Activated naive CD8-positive, alpha-beta T cell (primary cell): ENCODE data around the gene TSHR.
"Not testable (repeated sequence)": the region's sequence is repeated elsewhere in the genome, so short reads cannot be mapped to it uniquely, and the experiment has no call there.

Experiments
- H3K27ac Mint-ChIP-seq: one replicate; pipeline ENCODE4 v1.8.0; 2021; ENCODE audit warnings: mixed read lengths
- H3K27me3 Mint-ChIP-seq: one replicate; pipeline ENCODE4 v1.8.0; 2021; ENCODE audit warnings: mixed read lengths
- H3K36me3 Mint-ChIP-seq: one replicate; pipeline ENCODE4 v1.8.0; 2021; ENCODE audit warnings: mixed read lengths
- H3K4me1 Mint-ChIP-seq: one replicate; pipeline ENCODE4 v1.8.0; 2021; ENCODE audit warnings: low read depth, mixed read lengths
- H3K4me3 Mint-ChIP-seq: one replicate; pipeline ENCODE4 v1.8.0; 2021; ENCODE audit warnings: mild to moderate bottlenecking, mixed read lengths
- H3K9me3 Mint-ChIP-seq: one replicate; pipeline ENCODE4 v1.8.0; 2021; ENCODE audit warnings: low read depth, mixed read lengths

TSHR gene

DNA sequence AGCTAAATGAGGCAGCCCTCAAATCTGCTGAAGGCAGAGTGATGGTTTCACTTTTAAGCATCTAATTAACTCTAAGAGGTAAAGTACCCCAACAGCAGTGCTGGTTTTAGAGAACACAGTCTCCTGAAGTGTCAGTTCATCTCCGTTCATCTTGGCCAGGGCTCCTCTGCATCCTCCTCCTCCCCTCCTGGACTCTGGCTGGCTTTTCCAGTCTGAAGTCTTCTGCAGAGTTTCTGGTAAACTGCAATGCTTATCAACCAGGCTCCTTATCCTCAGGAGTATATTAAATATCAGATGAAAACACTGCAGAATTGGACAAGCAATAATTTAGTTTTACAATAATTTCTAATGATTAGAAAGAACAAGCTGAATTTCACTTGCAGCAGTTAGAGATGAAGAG lies 150.0 kb downstream of the TSHR start:
- H3K4me1 Mint-ChIP-seq = no peaks in the 10 kb centered on the region
- H3K36me3 Mint-ChIP-seq = no peaks in the 10 kb centered on the region
- H3K4me3 Mint-ChIP-seq = no peak overlapping the region
- H3K9me3 Mint-ChIP-seq = no peaks in the 10 kb centered on the region
- H3K27ac Mint-ChIP-seq = no peak overlapping the region
- no peaks in the 10 kb centered on the region for H3K27me3 Mint-ChIP-seq

DNA sequence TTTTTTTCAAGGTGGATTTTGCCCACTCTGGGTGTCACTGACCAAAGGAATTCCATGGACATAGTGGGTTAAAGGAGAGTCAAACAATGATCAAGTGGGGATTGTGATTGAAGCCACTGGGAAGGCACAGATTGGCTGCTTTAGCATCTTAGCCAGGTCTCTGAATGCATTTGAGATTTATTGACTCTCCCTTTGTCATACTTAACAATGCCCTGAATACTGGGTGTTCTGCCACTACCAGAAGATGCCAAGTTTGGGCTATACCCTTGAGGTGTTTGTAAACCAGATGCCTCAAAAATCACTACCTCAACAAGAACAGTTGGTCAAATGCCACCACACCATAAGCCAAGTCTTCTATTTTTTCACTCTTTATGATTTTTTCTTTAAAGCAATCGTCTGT lies 150.5 kb downstream of the TSHR start:
- Mint-ChIP-seq H3K9me3 (no peaks in the 10 kb centered on the region), H3K4me3 (no peak overlapping the region), H3K27me3 (no peaks in the 10 kb centered on the region), H3K36me3 (no peaks in the 10 kb centered on the region), H3K27ac (no peak overlapping the region), H3K4me1 (no peaks in the 10 kb centered on the region)

DNA sequence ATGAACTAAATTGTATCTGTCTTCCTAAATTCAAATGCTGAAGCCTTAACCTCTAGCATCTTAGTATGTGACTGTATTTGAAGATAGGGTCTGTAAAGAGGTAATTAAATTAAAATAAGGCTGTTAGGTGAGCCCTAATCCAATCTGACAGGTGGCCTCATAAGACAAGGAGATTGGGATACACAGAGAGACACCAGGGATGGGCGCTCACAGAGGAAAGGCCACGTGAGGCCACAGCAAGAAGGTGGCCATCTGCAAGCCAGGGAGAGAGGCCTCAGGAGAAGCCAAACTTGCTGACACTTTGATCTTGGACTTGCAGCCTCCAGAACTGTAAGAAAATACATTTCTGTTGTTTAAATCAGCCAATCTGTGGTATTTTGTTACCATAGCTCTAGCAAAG lies 154.8 kb downstream of the TSHR start:
- Mint-ChIP-seq H3K27me3 (no peaks in the 10 kb centered on the region), H3K4me3 (no peak overlapping the region), H3K9me3 (no peaks in the 10 kb centered on the region), H3K27ac (no peak overlapping the region), H3K36me3 (no peaks in the 10 kb centered on the region), H3K4me1 (no peaks in the 10 kb centered on the region)

DNA sequence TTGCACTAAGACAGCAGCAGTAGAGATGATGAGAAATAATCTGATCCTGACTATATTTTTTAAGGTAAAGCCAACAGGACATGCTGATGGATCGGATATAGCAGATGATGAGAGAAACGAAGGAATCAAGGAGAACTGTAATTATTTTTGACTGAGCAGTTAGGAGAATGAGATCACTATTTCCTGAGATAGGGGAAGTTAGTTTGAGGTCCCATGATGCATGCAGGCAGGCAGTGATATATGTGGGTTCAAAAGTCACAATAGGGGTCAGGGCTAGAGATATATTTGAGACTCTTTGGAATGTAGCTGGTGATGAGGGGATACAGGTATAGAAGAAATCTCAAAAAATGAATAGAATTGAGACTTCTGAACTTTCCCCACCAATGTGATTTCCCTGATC lies 157.8 kb downstream of the TSHR start:
- Mint-ChIP-seq H3K4me1 (no peaks in the 10 kb centered on the region), H3K27me3 (no peaks in the 10 kb centered on the region), H3K27ac (no peak overlapping the region), H3K9me3 (no peaks in the 10 kb centered on the region), H3K4me3 (no peak overlapping the region), H3K36me3 (no peaks in the 10 kb centered on the region)

DNA sequence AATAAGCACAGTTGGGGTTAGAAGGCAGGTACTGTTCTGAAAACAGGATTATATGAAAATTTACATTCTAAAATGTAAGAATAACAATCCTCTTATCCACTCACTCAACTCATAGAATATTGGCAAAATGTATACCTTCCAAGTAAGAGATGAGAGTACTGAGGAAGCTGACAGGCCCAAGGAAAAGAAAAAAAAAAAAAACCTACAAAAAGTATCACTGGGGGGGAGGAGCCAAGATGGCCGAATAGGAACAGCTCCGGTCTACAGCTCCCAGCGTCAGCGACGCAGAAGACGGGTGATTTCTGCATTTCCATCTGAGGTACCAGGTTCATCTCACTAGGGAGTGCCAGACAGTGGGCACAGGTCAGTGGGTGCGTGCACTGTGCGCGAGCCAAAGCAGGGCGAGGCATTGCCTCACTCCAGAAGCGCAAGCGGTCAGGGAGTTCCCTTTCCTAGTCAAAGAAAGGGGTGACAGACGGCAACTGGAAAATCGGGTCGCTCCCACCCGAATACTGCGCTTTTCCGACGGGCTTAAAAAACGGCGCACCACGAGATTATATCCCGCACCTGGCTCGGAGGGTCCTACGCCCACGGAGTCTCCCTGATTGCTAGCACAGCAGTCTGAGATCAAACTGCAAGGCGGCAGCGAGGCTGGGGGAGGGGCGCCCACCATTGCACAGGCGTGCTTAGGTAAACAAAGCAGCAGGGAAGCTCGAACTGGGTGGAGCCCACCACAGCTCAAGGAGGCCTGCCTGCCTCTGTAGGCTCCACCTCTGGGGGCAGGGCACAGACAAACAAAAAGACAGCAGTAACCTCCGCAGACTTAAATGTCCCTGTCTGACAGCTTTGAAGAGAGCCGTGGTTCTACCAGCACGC lies 158.8 kb downstream of the TSHR start:
- H3K36me3 Mint-ChIP-seq, H3K4me3 Mint-ChIP-seq, H3K9me3 Mint-ChIP-seq, H3K4me1 Mint-ChIP-seq, H3K27ac Mint-ChIP-seq, H3K27me3 Mint-ChIP-seq: not testable (repeated sequence)

DNA sequence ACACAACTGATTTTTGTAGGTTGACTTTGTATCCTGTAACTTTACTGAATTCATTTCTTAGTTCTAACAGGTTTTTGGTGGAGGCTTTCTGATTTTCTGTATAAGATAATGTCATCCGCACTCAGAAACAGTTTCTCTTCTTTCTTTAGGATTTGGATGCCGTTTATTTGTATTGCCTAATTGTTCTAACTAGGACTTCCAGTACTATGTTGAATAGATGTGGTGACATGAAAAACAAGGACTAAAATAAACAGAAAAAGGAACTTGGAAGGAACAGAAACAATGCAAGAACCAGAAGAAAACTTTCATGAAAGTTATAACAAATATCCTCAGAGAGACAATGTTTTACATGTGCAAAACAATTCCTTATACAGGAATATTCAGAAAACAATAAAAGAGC lies 165.1 kb downstream of the TSHR start:
- H3K4me1 Mint-ChIP-seq = no peaks in the 10 kb centered on the region
- H3K27me3 Mint-ChIP-seq = no peaks in the 10 kb centered on the region
- peaks cover 5% of the 10 kb centered on the region for H3K36me3 Mint-ChIP-seq
- H3K4me3 Mint-ChIP-seq = no peak overlapping the region
- H3K9me3 Mint-ChIP-seq = no peaks in the 10 kb centered on the region
- no peak overlapping the region for H3K27ac Mint-ChIP-seq

DNA sequence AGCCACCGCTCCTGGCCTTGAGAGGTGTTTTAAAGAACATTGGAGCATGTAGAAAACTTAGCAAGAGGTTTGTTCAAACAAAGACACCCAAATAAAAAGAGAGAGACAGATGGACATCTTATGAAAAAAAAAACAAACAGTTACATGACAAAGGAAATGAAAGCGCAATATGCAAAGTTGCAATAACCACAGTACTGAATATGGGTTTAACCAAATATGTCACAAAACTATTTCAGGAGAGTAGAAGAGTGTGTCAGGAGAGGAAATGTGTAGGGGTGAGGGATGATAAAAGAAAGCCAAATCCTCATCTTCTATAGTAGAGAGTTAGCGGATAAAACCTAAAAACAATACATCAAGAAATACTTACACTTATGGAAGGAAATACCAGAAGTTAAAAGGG lies 166.9 kb downstream of the TSHR start:
- no peak overlapping the region for H3K4me3 Mint-ChIP-seq
- no peak overlapping the region for H3K27ac Mint-ChIP-seq
- H3K36me3 Mint-ChIP-seq = peaks cover 5% of the 10 kb centered on the region
- H3K4me1 Mint-ChIP-seq = no peaks in the 10 kb centered on the region
- no peaks in the 10 kb centered on the region for H3K27me3 Mint-ChIP-seq
- H3K9me3 Mint-ChIP-seq = no peaks in the 10 kb centered on the region

DNA sequence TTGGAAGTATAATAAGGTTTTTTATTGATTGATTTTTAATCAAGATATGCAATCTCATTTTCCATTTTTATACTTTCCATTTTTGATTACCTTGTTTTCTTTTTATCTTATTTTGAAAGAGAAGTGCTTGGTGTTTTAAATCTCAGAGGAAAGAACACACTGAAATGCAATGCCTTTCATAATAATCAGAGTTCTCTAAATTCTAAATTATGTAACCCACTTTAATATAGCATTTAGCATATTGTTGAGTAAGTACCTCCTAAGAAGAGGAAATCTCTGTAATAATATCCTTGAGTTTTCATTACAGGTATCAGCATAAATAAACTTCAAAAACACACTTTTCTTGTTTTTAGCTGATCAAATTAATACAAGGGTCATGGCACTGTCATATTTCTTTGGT lies 168.4 kb downstream of the TSHR start:
- Mint-ChIP-seq H3K9me3 (no peaks in the 10 kb centered on the region), H3K27me3 (no peaks in the 10 kb centered on the region), H3K27ac (no peak overlapping the region), H3K4me1 (no peaks in the 10 kb centered on the region), H3K36me3 (peaks cover 3% of the 10 kb centered on the region), H3K4me3 (no peak overlapping the region)

DNA sequence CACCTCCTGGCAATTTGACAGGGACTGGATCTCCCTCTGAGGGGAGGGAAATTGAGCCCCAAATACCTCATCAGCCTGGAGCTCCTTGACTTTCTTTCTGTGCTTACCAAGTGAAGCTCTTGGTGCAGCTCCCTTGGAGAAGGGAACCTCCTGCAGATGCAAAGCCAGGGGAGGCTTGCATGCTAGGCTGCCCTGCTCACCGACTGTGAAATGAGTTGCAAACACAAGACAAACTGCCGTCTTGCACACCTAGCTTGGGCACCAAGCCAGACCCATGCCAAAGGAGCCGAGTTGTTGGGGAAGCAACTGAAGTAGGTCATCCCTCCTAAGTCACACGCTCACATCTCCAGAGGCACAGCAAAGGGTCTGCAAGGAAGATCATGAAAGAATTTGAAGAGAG lies 170.1 kb downstream of the TSHR start:
- H3K9me3 Mint-ChIP-seq = no peaks in the 10 kb centered on the region
- no peaks in the 10 kb centered on the region for H3K27me3 Mint-ChIP-seq
- H3K4me3 Mint-ChIP-seq = no peak overlapping the region
- no peaks in the 10 kb centered on the region for H3K4me1 Mint-ChIP-seq
- H3K36me3 Mint-ChIP-seq = peaks cover 3% of the 10 kb centered on the region
- H3K27ac Mint-ChIP-seq = no peak overlapping the region

DNA sequence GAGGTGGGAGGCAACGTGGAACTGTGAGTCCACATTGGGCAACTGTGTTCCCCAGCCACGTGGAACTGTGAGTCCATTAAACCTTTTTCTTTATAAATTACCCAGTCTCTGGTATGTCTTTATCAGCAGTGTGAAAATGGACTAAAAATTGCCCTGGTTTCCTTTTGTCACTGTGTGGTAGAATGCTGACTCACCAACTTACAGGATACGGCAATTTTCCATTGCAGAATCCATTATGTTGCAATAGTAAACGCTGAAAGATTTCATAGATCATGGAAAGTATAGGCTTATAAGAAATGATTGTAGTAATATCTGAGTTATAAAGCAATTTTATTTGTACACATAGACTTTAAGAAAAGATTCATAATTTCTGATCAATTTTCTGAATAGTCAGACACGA lies 172.4 kb downstream of the TSHR start:
- Mint-ChIP-seq H3K9me3 (no peaks in the 10 kb centered on the region), H3K27ac (no peak overlapping the region), H3K36me3 (no peaks in the 10 kb centered on the region), H3K27me3 (no peaks in the 10 kb centered on the region), H3K4me1 (no peaks in the 10 kb centered on the region), H3K4me3 (no peak overlapping the region)

DNA sequence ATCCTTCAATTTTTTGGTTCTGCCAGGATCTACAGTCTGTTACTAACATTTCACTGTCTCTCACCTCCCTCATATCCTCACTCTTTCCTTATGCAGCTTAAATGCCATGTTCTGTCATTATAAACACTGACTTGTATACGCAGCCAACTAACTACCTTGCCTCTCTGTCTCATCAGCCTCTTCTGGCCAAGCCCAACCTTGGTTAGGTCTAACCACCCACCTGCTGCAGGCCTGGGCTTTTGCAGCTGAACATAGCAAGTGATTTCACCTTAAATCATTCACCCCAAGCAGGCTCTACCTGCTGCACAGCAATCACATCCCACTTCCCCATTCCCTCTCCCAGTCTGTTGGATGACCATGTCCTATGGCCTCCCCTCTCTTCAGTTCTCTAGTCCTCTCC lies 173.8 kb downstream of the TSHR start:
- H3K9me3 Mint-ChIP-seq = no peaks in the 10 kb centered on the region

DNA sequence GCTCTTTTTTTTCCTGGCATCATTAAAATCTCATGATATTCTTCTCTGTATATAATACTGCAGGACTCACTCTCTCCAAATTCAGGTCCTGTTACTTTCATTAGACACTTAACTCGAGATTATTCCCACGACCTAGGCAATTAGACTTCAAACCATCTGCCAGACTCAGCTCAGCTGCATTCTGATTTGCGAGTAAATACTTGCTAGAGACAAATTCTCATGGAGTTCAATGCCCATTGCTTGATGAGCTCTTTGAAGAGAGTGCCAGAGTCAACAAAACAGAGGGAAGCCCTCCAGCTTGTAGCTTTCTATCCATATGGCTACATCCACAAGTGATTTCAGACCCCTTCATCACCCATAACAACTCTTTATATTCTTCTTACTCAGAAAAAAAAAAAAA lies 177.0 kb downstream of the TSHR start:
- Mint-ChIP-seq H3K9me3 (no peaks in the 10 kb centered on the region), H3K27ac (no peak overlapping the region), H3K36me3 (no peaks in the 10 kb centered on the region), H3K27me3 (peaks cover 1% of the 10 kb centered on the region), H3K4me1 (no peaks in the 10 kb centered on the region), H3K4me3 (no peak overlapping the region)

More for the DNA sequence above, 173.8 kb downstream of the TSHR start:
- no peaks in the 10 kb centered on the region for H3K36me3 Mint-ChIP-seq
- H3K27me3 Mint-ChIP-seq = peaks cover 1% of the 10 kb centered on the region
- H3K4me3 Mint-ChIP-seq = no peak overlapping the region
- no peak overlapping the region for H3K27ac Mint-ChIP-seq
- H3K4me1 Mint-ChIP-seq = no peaks in the 10 kb centered on the region

DNA sequence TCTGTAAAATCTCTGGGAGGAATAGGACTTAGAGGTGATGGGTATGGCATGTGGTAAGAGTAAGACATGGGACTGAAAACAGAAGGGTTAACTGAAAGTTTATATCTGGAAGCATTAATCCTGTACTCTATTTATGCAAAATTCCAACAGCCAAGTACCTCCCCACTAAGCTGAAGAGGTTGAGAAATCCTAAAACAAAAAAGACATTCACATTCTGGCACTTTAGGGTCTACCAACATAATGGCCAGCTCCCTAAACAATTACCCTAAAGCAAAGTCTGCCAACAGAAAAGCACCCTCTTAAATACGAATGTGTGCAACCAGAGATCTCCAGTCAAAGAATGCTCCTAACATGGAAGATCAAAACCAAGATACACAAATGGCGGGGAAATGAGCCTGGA lies 178.0 kb downstream of the TSHR start:
- H3K27ac Mint-ChIP-seq = no peak overlapping the region
- no peaks in the 10 kb centered on the region for H3K4me1 Mint-ChIP-seq
- H3K27me3 Mint-ChIP-seq = peaks cover 1% of the 10 kb centered on the region
- H3K4me3 Mint-ChIP-seq = no peak overlapping the region
- H3K36me3 Mint-ChIP-seq = no peaks in the 10 kb centered on the region
- H3K9me3 Mint-ChIP-seq = no peaks in the 10 kb centered on the region

DNA sequence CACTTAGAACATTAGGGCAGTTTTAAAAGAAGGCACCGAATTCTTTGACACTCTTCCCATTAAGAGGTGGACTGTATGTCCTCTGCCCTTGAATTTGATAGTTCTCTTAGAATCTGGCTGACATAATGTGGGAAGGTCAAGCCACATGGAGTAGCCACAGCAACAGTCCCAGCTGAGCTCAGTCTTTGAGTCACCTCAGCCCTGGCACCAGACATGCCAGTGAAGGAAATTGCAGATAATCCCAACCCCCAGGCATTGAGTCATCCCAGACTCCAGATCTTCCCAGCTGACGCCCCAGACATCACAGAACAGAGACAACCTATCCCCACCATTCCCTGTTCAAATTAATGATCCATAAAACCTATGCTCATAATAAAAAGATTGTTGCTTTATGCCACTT lies 181.9 kb downstream of the TSHR start:
- Mint-ChIP-seq H3K27ac (no peak overlapping the region), H3K4me3 (no peak overlapping the region), H3K36me3 (no peaks in the 10 kb centered on the region), H3K9me3 (no peaks in the 10 kb centered on the region), H3K4me1 (no peaks in the 10 kb centered on the region), H3K27me3 (peaks cover 1% of the 10 kb centered on the region)

DNA sequence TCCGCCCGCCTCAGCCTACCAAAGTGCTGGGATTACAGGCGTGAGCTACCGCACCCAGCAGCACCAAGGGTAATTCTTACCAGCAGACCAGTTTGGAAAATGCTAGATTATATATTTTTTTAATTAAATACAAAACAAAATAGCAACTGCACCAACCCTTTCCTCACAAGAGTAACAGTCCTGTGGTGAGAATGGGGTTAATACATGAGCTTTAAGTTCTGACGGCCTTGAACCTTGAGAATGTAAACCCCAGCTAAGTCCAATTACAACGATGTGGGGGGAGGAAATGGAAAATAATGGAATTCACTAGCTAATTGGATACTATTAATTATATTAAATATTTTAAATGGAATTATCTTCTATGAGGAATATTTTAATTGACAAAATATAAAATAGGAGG lies 183.0 kb downstream of the TSHR start:
- H3K27me3 Mint-ChIP-seq = no peaks in the 10 kb centered on the region
- H3K4me3 Mint-ChIP-seq = no peak overlapping the region

DNA sequence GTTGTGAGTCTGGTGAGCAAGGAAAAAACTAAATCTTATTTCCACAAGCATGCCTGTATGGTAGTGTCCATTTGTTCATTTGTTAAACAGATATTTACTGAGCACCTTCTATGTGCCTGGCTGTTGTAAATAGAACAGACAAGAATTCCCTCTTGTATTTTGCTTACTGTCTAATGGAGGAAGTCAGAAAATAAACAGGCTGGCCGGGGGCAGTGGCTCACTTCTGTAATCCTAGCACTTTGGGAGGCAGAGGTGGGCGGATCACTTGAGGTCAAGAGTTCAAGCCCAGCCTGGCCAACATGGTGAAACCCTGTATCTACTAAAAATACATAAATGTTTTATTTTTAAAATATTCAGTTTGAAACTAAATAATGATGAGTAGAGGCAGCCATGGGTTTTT lies 186.0 kb downstream of the TSHR start:
- Mint-ChIP-seq H3K36me3 (peaks cover 4% of the 10 kb centered on the region), H3K27me3 (no peaks in the 10 kb centered on the region), H3K9me3 (no peaks in the 10 kb centered on the region), H3K27ac (no peak overlapping the region), H3K4me1 (no peaks in the 10 kb centered on the region), H3K4me3 (no peak overlapping the region)

More for the DNA sequence above, 183.0 kb downstream of the TSHR start:
- Mint-ChIP-seq H3K4me1 (no peaks in the 10 kb centered on the region), H3K36me3 (no peaks in the 10 kb centered on the region), H3K9me3 (no peaks in the 10 kb centered on the region), H3K27ac (no peak overlapping the region)
